Measurements from ENCODE around the gene CMC2.

Gene CMC2

DNA sequence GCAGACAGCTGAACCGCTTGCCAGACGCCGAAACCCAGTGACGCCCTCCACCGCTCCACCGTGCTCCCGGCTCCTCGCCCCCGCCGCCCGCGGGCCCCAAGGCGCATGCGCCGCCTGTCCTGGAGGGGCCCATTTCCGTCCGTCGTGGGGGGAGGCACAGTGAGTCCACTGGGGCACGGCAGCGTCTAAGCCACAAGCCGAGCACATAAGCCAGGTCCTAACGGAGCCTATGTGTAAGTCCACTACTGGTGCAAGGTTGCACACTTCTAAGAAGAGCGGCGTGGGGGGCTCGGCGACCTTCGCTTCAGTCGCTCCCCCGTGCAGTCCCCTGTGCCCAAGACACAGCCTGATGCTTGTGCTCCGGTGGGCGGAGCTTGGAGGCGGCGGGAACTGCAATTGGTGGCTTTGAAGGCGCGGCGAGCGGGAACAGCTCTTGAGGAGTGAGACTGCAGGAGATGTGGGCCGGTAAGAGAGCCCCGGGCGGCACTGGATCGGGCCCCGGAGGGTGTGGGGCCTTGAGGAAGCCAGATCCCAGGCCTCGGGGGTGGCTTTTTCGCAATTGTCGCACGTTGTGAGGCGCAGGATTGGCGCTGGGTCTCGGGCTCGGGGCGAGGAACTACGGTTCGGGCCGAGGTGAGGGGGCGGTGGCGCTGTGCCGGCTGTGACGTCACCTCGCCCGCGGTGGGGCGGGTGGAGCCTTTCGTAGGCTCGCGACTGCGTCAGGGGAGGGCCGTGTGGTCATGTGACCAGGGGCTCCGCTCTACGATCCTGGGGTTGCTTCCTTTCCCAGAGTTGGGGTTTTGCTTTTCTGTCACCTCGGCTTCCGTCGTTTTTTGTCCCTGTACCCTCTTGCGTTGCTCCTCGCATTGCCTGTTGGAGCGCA lies at the start of gene CMC2, which contains the start of gene CENPN:
Gene CMC2, minus strand, starts transcription at position 73 of the 883 bp plus-strand sequence. CDS start 9,491 bp downstream, outside the sequence.
Gene CENPN, plus strand, starts transcription at position 402 of the 883 bp plus-strand sequence. CDS start 4,726 bp downstream, outside the sequence.
- Mint-ChIP-seq H3K4me3 (peak within 1 kb of the TSS; percentile 99), H3K27ac (peak within 1 kb of the TSS; percentile 100), H3K9me3 (no peaks in the 10 kb centered on the region), H3K36me3 (peaks cover 2% of the 10 kb centered on the region), H3K4me1 (peaks cover 22% of the 10 kb centered on the region), H3K27me3 (no peaks in the 10 kb centered on the region)
- ATAC-seq (ENCODE audit: low read depth) (peak; percentile 79), DNase-seq (ENCODE audit: low spot score in 2 of 2) (peak; percentile 97 to 98)

DNA sequence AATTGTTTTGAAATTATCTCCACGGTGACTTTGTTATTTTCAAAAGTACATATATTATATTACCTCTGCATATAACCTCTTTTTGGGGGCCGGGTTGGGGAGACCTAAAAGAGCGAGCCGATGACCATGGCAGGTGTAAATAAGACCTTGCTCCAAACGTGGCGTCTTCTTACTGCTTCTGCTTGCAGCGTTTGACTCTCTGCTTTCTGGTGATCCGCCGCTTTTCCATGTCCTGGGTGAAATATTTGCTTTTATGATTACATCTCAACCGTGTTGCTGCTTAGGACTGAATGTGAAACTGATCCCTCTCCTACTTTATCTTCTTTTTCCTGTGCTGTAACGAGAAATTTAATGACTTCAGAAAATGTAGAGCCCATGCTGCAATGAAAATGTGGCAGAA lies 47.1 kb upstream of the CMC2 start:
- Mint-ChIP-seq H3K27ac (no peak overlapping the region), H3K4me3 (no peak overlapping the region), H3K4me1 (peaks cover 5% of the 10 kb centered on the region), H3K27me3 (peaks cover 2% of the 10 kb centered on the region), H3K36me3 (peaks cover 1% of the 10 kb centered on the region), H3K9me3 (peaks cover 8% of the 10 kb centered on the region)
- DNase-seq (ENCODE audit: low spot score in 2 of 2) (no peak), ATAC-seq (ENCODE audit: low read depth) (no peak)

DNA sequence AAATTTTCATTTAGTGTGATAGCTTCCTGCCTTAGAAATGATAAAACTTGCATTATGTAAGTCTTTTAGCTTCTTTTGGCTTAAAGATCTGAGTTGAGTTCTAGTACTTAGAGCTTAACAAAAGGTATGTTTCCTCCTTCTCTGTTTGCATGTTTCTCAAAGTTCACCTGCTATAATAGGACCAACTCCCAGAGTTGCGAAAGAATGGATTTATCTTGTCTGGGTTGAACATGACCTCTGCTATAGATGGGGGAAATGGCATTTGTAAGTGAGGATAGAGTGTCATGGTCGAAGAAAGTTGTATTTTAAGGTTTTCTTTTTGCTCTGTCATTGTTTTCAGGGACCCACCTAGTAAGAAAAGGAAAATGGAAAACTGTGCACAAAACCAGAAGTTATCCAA lies 36.1 kb upstream of the CMC2 start:
- Mint-ChIP-seq H3K4me3 (no peak overlapping the region), H3K36me3 (peaks cover 45% of the 10 kb centered on the region), H3K27ac (no peak overlapping the region), H3K27me3 (no peaks in the 10 kb centered on the region), H3K9me3 (no peaks in the 10 kb centered on the region), H3K4me1 (peaks cover 9% of the 10 kb centered on the region)
- ATAC-seq (ENCODE audit: low read depth) = no peak
- DNase-seq (ENCODE audit: low spot score in 2 of 2) = no peak

DNA sequence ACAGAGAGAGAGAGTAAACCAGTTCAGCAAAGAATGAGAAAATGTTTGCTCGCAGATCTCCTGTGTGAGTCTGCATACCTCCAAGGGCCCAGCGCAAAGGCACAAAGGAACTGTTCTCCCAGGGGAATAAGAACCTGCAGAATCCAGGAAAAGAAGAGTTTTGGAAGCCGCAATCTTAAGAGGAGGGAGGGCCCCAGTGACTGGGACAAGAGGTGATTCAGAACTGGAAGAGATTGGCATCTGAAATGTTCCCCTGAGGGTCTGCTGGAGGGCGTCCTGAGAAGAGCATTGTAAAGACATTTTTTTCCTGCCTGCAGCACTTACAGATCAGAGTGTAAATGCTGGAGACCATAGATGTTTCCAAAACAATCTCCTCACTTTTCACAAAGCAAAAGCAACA lies 35.0 kb upstream of the CMC2 start:
- peaks cover 45% of the 10 kb centered on the region for H3K36me3 Mint-ChIP-seq
- no peak overlapping the region for H3K4me3 Mint-ChIP-seq
- no peak for DNase-seq (ENCODE audit: low spot score in 2 of 2)
- no peaks in the 10 kb centered on the region for H3K27me3 Mint-ChIP-seq
- no peak for ATAC-seq (ENCODE audit: low read depth)
- peaks cover 18% of the 10 kb centered on the region for H3K4me1 Mint-ChIP-seq
- H3K27ac Mint-ChIP-seq = no peak overlapping the region
- H3K9me3 Mint-ChIP-seq = no peaks in the 10 kb centered on the region

DNA sequence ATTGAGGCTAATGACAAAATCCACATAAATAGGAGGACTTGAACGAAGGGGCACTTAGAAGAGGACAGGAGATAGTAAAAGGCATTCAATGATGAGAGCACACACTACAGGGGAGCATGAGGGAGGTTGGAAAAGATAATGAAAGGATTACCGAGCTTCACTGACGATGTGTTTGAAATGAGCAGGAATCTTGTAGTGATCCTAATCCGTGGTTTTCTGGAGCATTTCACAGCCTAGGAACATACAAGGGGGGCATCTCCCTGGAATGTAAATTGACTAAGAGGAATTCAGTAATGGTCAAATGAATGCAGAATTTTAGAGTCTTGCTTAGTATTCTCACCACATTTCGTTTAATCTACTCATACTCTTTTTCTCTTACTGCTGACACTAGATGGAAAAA lies 34.2 kb upstream of the CMC2 start:
- peaks cover 45% of the 10 kb centered on the region for H3K36me3 Mint-ChIP-seq
- ATAC-seq (ENCODE audit: low read depth) = no peak
- H3K27ac Mint-ChIP-seq = no peak overlapping the region

DNA sequence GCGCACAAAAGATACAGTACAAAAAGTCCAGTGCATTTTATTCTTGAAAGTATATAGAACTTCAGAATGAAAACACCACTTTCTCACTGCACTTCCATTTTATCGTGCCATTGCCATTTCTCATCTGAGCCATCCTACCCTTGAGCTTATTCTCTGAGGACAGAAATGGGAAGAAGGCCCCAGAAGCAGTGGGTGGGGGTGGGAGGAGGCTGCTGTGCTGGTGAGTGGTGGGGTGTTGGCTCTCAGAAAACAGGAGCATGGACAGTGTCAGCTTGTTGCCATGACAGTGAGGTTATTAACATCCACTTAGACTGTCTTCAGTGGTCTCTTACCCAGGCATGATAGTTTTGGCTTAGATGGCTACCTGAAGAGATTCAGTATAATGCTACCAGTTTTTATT lies 33.4 kb upstream of the CMC2 start:
- ATAC-seq (ENCODE audit: low read depth) = no peak
- H3K9me3 Mint-ChIP-seq = no peaks in the 10 kb centered on the region
- no peak overlapping the region for H3K4me3 Mint-ChIP-seq
- H3K27me3 Mint-ChIP-seq = no peaks in the 10 kb centered on the region
- peaks cover 21% of the 10 kb centered on the region for H3K4me1 Mint-ChIP-seq
- no peak overlapping the region for H3K27ac Mint-ChIP-seq
- peaks cover 41% of the 10 kb centered on the region for H3K36me3 Mint-ChIP-seq
- DNase-seq (ENCODE audit: low spot score in 2 of 2) = no peak

More for the DNA sequence above, 34.2 kb upstream of the CMC2 start:
- H3K4me1 Mint-ChIP-seq = peaks cover 21% of the 10 kb centered on the region
- H3K27me3 Mint-ChIP-seq = no peaks in the 10 kb centered on the region
- H3K4me3 Mint-ChIP-seq = no peak overlapping the region
- no peaks in the 10 kb centered on the region for H3K9me3 Mint-ChIP-seq
- DNase-seq (ENCODE audit: low spot score in 2 of 2) = no peak

DNA sequence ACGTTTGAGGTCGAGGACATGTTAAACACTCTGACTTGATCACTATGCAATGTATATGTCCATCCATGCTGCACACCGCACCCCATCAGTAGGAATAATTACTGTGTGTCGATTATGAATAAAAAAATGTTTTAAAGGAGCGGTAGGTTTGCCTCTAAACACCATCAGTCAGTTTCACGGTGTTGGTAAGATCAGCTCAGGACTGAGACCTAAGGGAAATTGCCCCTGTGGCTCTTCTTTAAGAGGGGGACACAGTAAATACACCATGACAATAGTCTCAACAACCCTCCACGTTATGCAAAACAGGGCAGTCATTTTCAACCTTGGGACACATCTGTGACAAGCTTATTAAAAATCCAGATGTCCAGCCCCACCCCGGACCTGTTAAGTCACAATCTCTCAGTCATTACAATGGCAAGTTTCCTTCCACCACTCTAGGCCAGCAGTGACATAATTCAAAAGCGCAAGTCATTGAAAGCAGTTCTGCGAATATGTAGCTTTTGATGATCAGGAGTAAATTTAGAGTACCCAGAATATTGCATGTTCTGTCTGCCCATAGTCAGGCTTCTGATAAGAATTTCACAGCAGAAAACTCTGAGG lies 30.2 kb upstream of the CMC2 start:
- Mint-ChIP-seq H3K36me3 (peaks cover 18% of the 10 kb centered on the region), H3K9me3 (no peaks in the 10 kb centered on the region), H3K4me1 (peaks cover 21% of the 10 kb centered on the region), H3K27ac (no peak overlapping the region), H3K27me3 (no peaks in the 10 kb centered on the region), H3K4me3 (peak overlapping the region; percentile 79)
- ATAC-seq (ENCODE audit: low read depth) (no peak), DNase-seq (ENCODE audit: low spot score in 2 of 2) (no peak)

DNA sequence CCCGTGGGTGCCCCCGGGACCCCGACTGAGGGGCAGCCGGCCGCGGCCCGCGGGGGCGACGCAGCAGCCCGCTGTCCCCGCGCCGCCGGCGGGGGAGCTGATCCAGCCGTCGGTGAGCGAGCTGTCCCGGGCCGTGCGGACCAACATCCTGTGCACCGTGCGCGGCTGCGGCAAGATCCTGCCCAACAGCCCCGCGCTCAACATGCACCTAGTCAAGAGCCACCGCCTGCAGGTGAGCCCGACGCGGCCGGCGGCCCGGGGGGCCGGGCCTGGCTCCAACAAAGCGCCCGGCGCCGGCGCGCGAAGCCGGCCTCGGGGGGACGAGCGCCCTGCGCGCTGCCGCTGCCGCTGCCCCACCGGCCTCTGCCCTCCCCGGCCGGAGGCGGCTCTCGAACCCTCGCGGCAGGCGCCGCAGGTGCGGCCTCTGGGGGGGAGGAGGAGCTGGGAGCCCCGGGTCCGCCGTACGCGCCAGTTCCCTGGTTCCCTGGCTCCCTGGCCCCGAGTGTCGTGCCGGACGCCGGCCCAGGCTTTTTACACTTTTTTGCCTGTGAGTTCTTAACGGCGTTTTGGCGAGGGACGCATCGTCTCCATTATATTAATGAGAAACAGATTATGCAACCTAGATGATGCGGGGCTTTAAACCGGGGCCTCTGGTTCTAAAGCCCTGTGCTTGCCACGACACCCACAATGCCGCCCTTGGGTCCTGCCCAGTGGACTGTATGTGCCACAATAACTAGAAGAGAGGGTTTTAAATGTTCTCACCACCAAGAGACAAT lies 29.5 kb upstream of the CMC2 start:
- H3K27ac Mint-ChIP-seq = no peak overlapping the region
- H3K4me1 Mint-ChIP-seq = peaks cover 21% of the 10 kb centered on the region
- peak overlapping the region; percentile 79 for H3K4me3 Mint-ChIP-seq
- ATAC-seq (ENCODE audit: low read depth) = peak; percentile 60
- peak in 1 of 2 donors; percentile 16 for DNase-seq (ENCODE audit: low spot score in 2 of 2)
- no peaks in the 10 kb centered on the region for H3K27me3 Mint-ChIP-seq
- no peaks in the 10 kb centered on the region for H3K9me3 Mint-ChIP-seq
- H3K36me3 Mint-ChIP-seq = peaks cover 12% of the 10 kb centered on the region

DNA sequence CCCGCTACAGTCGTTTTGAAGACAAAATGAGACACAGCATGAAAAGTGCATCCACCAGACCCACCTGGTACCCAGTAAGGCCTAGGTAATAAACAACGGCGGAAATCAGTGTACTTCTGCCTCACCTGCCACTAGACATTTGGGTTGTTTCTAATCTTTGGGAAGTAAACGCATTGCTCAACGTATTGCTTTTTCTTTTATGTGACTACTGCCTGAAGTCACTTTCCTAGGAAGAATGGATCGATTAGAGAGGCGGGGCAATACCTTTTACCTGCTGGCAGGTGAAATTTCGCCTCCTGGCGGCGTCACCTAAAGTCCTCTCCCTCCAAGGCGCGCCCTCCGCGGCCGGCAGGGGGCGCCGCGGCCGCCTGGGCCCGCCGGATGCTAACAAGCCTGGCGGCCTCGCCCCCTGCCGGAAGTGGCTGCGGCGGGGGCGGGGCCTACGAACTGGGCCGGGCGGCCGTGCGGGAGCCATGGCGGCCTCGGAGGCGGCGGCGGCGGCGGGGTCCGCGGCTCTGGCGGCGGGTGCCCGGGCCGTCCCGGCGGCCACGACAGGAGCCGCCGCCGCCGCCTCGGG lies 28.8 kb upstream of the CMC2 start, which contains the start of gene ATMIN:
Gene ATMIN, plus strand, starts transcription at position 445 of the 577 bp plus-strand sequence. Its CDS starts 29 bp downstream, at position 474.
- peak; percentile 88 for DNase-seq (ENCODE audit: low spot score in 2 of 2)
- H3K36me3 Mint-ChIP-seq = peaks cover 9% of the 10 kb centered on the region
- H3K4me3 Mint-ChIP-seq = peak within 1 kb of the TSS; percentile 79
- H3K27ac Mint-ChIP-seq = no peak within 1 kb of the TSS
- no peaks in the 10 kb centered on the region for H3K27me3 Mint-ChIP-seq
- peak; percentile 94 for ATAC-seq (ENCODE audit: low read depth)
- H3K4me1 Mint-ChIP-seq = peaks cover 21% of the 10 kb centered on the region
- no peaks in the 10 kb centered on the region for H3K9me3 Mint-ChIP-seq

DNA sequence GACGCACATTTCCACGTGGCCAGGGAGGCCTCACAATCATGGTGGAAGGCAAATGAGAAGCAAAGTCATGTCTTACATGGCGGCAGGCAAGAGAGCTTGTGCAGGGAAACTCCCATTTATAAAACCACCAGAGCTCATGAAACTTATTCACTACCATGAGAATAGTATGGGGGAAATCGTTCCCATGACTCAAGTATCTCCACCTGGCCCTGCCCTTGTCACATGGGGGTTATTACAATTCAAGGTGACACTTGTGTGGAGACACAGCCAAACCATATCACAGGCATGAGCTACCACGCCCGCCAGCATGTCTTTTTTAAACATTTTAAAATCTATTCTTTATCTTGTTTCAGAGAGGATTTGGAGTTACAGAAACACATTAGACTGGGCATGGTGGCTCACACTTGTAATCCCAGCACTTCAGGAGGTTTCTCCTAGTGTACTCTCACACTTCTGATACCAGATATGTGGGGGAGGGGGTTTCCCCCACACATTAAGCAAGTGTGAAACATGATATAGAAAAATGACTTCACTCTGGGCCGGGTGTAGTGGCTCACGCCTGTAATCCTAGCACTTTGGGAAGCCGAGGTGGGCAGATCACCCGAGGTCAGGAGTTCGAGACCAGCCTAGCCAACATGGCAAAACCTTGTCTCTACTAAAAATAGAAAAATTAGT lies 23.4 kb upstream of the CMC2 start:
- no peaks in the 10 kb centered on the region for H3K27me3 Mint-ChIP-seq
- H3K36me3 Mint-ChIP-seq = peaks cover 5% of the 10 kb centered on the region
- ATAC-seq (ENCODE audit: low read depth) (no peak), DNase-seq (ENCODE audit: low spot score in 2 of 2) (no peak)
- no peak overlapping the region for H3K27ac Mint-ChIP-seq
- H3K9me3 Mint-ChIP-seq = no peaks in the 10 kb centered on the region
- H3K4me3 Mint-ChIP-seq = no peak overlapping the region
- no peaks in the 10 kb centered on the region for H3K4me1 Mint-ChIP-seq

DNA sequence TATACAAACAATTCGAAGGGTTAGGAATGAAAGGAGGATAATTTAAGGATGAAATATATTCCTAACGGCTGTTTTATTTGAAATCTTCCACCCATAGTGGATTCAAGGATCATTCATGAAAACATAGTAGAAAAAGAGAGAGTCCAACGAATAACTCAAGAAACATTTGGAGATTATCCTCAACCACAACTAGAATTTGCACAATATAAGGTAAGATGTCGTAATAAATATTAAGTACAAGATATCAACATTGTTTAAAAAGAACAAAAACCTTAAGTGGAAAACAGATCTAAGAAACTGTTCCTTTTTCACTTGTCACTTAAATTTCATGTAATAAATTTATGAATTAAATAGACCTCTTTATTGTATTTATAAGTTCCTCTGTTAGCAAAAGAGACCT lies 19.7 kb upstream of the CMC2 start:
- Mint-ChIP-seq H3K9me3 (no peaks in the 10 kb centered on the region), H3K27me3 (no peaks in the 10 kb centered on the region), H3K27ac (no peak overlapping the region), H3K36me3 (peaks cover 5% of the 10 kb centered on the region), H3K4me3 (no peak overlapping the region), H3K4me1 (no peaks in the 10 kb centered on the region)
- no peak for DNase-seq (ENCODE audit: low spot score in 2 of 2)
- ATAC-seq (ENCODE audit: low read depth) = no peak

DNA sequence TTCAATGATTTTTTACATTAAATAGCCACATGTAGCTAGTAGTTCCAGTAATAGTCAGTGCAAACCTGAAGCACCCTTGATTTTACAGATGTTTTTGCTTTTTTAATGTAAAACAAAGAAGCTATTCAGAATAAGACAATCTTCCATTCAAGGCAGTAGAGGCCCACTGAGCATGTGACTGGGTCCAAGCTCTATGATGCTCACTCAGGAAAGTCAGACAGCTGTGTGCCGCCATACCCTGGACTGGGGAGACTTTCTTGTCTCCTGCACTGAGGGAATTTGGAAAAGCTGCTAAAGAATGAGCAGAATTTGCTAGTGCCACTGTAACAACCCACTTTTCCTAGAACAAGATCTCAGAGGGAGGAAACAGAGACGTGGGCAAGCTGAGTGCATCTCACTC lies 11.8 kb upstream of the CMC2 start:
- Mint-ChIP-seq H3K27ac (no peak overlapping the region), H3K9me3 (no peaks in the 10 kb centered on the region), H3K4me3 (no peak overlapping the region), H3K4me1 (no peaks in the 10 kb centered on the region), H3K27me3 (no peaks in the 10 kb centered on the region), H3K36me3 (peaks cover 11% of the 10 kb centered on the region)
- DNase-seq (ENCODE audit: low spot score in 2 of 2) = no peak
- ATAC-seq (ENCODE audit: low read depth) = no peak

DNA sequence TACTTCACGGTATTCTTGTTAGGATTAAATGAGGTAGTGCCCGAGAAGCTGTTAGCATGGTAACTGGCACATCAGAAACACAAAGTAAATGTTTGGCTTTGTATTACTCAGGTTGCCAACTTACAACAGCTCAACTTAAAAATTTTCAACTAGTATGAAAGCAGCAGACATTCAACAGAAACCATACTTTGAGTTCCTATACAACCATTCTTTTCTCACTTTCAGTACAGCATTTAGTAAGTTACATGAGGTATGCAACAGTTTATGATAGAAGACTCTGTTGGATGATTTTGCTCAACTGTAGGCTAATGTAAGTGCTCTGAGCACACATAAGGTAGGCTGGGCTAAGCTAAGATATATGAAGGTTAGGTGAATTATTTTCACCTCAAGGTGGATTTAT lies 8.0 kb upstream of the CMC2 start:
- Mint-ChIP-seq H3K9me3 (no peaks in the 10 kb centered on the region), H3K4me3 (no peak overlapping the region), H3K36me3 (peaks cover 12% of the 10 kb centered on the region), H3K27ac (no peak overlapping the region), H3K27me3 (no peaks in the 10 kb centered on the region), H3K4me1 (no peaks in the 10 kb centered on the region)
- no peak for DNase-seq (ENCODE audit: low spot score in 2 of 2)
- ATAC-seq (ENCODE audit: low read depth) = no peak

Data from memory B cell (primary cell).